Measurements from ENCODE around the gene CPA5. TPM values are rescaled to one million over a fixed set of nuclear protein-coding genes. Genes with fewer than 3 reads are reported as not detected.
"Not testable (repeated sequence)": the region's sequence is repeated elsewhere in the genome, so short reads cannot be mapped to it uniquely, and the experiment has no call there.

CPA5 gene
- total RNA-seq, 1 experiment from 2014 or later = 0.06 TPM

DNA sequence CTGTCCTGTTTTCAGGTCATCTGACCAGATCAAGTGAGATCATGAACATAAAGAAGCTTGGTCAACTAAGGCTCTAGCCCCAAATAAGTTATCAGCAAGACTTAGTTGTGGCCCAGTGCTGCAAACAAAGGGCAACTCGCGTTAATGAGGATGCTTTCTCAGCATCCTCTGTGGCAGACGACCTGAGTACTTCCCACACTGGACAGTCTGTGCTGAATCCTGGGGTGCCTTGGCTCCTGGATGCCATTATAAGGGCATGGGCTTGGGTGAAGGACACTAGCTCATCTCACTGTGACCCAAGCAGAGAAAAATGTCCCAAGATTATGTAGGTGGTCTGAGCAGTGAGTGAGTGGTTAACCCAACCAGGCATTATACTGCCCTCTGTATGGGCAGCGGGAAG lies 13.9 kb downstream of the CPA5 start:
- no peak for DNase-seq (ENCODE audit: low read depth)

DNA sequence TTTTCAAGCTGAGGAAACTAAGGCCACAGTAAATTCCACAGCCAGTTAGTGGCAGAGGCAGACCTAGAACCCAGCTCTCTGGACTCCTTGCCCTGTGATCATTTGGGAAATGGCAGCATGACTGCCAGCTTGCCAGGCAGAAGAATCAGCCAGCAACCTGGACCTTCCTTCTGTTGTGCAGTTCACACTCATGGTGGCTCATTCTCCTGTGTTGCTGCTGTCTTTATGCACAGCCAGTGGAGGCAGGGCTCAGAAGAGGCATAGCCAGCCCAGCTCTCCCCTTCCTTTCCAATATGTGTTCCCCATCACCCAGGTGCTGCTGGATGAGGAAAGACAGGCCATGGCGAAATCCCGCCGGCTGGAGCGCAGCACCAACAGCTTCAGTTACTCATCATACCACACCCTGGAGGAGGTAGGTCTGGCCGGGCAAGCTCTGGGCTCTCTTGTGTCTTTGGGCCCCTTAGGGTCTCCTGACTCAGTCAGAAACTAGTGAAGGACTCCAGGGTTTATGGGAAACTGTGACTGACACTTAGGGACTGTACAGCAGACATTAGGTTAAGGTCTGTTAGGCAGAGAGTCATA lies 14.8 kb downstream of the CPA5 start:
- no peak for DNase-seq (ENCODE audit: low read depth)

DNA sequence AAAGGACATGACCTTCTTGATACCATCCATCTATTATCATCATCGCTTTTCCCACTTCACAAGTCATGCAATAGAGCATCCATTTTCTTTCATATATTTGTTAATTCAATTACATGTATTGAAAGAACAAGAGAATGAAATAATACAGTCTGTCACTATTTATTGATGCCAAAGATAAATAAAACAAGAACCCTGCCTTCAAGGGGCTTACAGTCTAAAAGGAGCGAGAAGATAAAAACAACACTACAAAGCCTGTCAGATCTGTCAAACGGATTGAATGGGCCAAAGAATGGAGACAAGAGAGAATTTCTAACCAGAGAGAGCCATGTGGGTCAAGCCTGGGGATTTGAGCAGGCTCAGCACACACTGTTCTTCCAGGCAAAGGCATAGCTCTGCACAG lies 15.9 kb downstream of the CPA5 start:
- no peak for DNase-seq (ENCODE audit: low read depth)

DNA sequence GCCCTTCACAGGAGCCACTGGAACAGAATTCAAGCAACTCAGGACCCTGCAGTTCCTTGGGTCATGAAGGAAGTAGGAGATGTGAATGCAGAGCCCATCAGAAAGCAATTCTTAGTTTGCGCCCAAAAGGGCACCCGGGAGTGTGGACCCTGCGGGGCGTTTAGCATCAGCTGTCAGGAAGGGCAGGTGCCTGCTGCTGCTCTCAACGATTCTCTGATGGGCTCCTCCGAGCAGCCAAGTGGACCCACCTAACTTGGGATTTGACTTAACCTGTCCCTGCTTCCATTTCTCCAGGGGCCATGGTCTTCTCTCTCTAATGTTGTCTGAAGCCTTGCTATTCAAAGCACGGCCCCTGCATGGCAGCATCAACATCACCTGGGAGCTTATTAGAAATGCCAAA lies 17.1 kb downstream of the CPA5 start:
- no peak for DNase-seq (ENCODE audit: low read depth)

DNA sequence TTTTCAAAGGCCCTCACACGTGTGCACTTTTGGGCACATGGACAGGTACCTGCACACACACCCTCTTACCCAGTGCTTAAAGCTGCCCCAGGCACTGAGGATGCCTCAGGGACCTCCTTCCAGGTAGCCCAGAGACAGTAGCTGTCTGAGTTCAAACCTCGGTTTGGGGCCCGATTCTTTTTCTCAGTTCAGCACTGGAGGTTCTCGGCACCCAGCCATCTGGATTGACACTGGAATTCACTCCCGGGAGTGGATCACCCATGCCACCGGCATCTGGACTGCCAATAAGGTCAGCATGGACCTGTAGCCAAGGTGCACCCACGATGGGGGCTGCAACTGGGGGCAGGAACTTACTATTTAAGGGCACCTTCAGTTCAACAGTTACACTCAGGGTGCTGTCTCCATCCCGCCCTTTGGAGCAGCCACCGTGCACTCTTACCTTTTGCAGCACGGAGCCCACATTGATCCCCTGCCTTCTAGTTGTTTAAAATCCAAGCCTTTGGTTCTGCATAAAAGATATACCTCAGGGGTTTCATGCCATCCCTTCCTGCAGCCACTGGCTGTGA lies 17.7 kb downstream of the CPA5 start:
- no peak for DNase-seq (ENCODE audit: low read depth)

DNA sequence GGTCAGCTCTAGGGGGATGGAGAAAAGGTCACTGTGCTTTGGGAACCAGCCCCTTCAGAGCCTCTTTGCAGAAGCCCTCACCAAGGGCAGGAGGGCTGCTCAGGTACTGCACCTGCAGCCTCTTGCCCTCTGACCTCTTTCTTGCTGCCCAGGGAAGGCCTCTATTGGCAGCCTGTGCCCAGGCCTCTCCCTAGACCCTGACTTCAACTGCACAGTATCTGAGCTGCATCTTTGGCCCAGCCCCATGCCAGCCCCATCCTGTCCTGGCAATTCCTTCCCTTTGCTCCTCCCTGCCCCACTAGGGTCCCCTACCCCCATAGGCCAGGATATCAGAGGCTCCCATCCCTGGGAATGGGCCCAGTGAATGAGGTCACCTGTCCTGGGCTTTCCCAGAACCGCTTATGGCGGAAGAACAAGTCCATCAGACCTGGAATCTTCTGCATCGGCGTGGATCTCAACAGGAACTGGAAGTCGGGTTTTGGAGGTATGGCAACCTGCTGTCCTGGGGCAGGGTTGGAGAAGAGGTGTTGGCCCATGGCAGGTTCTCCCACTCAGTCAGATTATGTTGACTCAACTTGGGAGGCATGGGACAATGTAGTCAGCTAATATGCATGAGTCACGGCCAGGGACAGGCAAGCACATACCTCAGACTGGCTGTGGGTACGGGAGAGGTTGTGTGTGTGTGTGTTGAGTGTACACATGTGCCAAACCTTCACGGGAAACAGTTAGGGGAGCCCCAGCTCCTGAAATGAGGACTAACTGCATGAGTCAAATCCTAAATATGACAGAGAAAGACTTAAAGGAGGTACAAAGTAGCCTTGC lies 18.6 kb downstream of the CPA5 start:
- DNase-seq (ENCODE audit: low read depth) = peak; percentile 100

DNA sequence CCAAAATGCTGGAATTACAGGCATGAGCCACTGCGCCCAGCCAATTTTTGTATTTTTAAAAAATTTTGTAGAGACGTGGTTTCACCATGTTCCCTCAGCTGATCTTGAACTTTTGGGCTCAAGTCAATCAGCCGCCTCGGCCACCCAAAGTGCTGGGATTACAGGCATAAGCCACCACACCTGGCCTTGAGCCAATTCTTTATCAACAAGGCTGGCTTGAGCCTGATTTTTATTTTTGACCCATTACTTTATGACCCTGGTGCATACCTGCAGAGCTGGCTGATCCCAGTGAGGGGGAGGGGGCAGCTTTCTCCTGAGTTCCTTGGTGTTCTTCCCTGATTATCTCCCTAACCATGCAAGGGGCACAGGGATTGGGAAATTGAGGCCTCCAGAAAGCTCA lies 19.8 kb downstream of the CPA5 start:
- no peak for DNase-seq (ENCODE audit: low read depth)

DNA sequence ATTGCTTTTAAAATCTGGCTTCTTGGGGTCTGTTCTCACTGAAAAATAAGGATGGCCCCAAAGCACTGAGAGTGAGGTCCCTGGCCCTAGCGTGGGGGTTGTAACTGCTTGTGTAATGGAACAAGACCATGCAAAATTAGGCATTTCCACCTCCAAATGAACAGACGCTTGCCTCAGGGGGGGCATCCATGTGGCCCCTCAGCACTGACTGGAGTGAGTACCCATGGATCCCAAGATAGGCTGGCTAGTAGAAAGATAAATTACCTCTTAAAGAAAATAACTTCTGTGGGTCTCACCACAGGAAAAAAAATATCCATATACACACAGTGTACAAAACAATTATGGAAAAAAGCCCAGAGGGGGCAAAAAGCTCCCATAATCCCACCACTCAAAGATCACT lies 20.5 kb downstream of the CPA5 start:
- no peak for DNase-seq (ENCODE audit: low read depth)

DNA sequence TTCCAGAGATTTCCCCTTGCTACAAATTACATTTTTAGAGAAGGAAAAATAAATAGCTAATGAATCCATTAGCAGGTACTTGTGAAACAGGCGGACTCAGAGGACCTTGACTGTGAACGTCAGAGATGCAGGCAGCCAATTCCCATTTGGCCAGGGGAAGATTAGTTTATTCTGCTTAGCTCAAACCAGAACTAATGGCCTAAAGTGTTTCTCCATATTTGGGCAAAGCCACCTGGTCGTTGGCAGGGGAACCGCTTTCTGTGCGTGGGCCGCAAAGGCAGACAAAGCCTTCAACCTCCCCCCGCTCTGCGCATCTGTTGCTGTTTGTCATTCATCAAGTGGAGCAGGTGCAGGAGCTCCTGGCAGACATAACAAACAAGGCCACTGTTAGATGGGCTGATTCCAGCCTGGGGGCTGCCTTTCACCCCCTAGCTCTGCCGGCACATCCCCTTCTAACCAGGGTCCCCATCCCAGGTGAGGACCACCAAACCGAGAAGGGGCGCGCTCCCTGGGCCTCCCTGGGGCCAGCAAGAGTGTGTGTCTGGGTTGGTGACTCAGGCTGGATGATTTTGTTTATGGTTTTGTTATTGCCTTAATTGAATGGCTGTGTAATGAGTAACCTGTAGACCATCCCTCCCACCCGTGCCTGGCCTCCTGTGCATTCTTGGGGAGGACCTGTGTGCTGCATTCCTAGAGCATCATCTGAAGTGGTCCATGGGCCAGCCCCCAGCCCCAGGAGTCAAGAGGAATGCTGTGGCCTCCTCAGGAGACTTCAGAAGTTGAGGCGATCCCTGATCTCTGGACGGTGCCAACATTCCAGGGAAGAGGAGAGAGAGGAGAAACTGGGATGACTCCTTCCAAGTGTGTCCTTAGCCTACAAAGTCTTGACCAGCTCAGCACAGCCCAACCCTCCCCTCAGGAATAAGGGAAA lies 21.2 kb downstream of the CPA5 start:
- peak; percentile 100 for DNase-seq (ENCODE audit: low read depth)

DNA sequence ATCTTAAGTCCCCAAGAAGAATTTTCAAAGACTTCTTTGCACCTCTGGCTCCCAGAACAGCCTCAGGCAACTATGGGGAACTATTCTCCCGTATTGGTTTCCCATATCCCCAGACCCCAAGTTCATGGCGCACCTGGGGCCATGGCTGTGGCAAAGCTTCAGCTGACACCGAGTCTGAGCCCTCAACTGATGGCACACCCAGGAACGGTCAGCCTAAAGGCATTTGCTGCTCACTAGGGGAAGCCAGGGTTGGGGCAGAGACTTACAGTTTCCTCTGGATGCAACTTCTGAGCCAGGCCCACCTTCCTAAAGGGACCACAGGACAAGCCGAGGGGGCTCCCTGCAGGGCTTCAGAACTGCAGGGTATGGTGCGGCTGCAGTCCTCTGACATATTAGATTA lies 21.9 kb downstream of the CPA5 start:
- peak; percentile 55 for DNase-seq (ENCODE audit: low read depth)

DNA sequence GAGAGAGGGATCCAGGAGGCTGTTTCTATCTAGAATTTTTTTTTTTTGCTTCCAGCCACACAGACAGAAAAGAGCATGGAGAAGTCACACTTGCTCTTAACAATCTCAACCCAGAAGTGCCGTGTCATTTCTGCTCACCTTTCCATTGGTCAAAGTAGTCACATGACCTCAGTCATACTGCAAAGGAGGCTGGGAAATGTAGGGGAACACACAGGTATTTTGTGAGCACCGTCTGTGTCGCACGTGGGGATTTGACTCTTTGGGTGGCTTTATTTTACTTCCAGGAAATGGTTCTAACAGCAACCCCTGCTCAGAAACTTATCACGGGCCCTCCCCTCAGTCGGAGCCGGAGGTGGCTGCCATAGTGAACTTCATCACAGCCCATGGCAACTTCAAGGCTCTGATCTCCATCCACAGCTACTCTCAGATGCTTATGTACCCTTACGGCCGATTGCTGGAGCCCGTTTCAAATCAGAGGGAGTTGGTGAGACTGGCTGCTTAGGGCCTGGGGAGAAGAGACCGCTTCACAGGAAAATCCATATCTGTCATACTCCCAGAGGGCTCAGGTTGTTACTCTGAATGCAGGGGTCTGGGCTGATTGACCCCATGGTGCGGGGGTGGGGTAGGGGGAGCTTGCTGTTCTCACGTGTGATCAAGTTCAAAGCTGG lies 22.6 kb downstream of the CPA5 start:
- DNase-seq (ENCODE audit: low read depth) = no peak

DNA sequence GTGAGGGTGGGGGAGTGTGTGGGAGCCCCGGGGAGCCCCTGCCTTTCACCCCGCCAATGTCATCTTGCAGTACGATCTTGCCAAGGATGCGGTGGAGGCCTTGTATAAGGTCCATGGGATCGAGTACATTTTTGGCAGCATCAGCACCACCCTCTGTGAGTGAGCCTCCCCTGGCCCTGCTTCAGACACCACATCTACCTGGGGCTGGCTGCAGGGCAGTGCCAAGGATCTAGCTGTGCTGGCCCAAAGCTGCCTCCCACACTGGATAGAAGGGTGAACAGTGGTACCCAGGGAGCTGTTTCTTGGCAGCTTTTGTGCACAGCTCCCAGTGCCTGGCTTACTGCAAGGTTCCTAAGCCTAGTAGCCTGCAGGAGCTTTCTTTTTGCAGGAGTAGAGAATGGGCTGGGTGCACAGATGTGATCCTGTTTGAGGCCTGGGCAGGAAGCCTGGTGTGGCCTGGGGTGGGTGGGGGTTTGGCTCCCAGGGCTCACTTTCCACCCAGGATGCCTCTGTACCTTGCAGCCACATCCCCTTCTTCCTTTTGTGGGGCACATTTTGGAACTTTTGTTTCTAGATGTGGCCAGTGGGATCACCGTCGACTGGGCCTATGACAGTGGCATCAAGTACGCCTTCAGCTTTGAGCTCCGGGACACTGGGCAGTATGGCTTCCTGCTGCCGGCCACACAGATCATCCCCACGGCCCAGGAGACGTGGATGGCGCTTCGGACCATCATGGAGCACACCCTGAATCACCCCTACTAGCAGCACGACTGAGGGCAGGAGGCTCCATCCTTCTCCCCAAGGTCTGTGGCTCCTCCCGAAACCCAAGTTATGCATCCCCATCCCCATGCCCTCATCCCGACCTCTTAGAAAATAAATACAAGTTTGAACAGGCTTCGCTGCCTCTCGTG lies 23.5 kb downstream of the CPA5 start:
- DNase-seq (ENCODE audit: low read depth) = no peak

DNA sequence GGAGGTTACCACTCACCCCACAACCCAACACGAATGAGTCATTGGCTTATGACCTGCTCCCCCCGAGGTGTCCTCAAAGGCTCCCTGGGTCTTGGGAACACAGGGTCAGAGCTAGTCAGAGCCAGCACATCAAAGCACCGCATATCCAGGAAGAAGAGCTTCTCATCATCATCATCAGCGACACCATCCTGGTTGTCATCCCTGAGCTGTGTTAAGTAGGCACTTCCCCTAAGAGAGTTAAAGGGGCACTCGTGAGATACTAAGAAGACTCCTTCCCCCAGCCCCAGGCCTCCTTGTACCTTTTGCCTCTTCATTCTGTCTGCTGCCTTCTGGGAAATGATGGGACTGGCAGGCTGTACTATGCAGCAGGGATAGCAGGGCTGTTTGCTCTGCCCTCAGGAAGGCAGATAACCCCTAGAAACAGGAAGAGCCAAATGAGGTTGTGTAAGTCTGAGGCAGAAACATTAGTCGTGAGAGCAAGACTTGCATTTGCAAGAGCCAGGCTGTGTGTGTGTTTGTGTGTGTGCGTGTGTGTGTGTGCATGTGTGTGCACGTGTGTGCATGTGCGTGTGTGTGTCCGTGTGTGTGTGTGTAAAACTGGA lies 24.6 kb downstream of the CPA5 start:
- peak; percentile 98 for DNase-seq (ENCODE audit: low read depth)

DNA sequence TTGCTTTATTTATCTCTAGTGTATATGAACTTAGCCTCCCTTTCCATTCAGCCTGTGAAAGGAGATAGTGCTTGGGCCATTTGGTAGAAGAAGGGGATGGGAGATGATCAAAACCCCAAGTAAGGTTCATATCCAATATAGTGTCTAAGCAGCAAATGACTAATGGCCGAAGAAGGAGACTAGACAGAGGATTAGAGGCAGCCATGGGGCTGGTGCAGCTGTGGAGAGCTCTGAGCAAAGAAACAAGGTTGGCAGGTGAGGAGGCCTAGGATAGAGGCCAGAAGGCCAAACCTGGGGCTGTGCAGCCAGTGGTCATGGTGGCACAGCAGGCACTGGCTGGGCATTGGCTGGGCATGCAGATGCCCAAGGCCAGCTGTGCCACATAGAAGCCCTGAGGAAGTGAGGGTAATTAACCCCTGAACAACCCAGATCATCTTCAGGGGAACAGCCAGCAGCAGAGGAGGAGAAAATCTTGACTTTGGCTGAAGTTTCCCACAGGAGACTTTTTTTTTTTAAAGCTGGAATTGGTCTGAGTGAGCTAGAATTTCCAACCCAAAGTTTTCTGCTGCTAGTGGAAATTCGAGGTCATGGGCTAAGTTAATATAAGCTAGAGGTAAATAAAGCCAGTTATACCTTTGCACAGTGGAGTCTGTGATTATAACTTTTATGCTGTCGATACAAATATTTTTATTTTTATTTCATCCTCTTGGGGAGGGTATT lies 25.4 kb downstream of the CPA5 start:
- peak; percentile 66 for DNase-seq (ENCODE audit: low read depth)

DNA sequence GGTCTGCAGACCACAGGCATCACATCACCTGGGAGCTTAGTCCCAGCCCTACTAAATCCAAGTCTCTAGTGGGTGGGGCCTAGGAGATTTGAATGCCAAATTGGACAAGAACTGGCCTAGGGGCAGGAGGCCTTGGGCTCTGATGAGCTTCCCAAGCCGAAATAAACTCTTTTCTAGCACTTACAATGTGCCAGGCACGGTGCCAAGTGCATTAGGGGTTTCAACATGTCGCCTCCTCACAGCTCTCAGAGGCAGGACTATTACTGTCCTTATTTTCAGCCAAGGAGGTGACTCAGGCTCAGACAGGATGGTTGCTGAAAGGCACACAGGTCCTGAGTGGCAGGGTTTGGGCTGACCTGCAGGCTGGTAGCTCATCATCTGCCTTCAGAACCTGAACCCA lies 26.4 kb downstream of the CPA5 start:
- peak; percentile 63 for DNase-seq (ENCODE audit: low read depth)

DNA sequence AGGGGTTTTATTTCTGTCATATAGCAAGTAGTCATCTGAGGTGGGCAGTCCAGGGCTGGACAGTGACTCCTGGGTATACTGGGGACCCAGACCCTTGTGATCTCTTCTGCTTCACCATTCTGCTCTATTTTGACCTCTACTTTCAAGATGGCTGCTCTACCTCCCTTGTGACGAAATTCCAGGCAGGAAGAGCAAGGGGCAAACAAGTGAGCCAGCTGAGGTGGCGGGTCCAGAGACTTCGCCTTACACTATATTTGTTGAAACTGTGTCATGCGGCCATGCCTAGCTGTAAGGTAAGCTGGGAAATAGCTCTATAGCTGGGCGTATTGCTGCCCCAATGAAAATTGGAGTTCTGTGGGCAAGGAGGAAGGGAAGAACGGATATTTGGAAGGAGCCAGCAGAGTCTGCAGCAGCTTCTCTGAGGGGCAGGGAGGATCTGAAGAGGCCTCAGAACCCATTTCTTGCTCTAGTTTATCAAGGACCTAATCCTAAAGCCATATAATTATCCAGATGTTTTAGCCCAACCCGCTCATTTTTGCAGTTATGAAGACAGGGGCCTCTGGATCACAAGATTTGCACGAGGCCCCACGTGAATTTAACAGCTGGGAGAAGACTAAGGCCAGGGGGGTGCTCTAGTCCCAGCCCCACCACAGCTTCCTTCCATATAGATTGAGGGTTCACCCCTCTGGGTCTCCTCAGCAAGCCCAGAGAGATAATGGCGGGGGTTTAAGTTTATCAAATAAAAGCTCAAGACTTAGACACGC lies 28.0 kb downstream of the CPA5 start:
- peak; percentile 55 for DNase-seq (ENCODE audit: low read depth)

DNA sequence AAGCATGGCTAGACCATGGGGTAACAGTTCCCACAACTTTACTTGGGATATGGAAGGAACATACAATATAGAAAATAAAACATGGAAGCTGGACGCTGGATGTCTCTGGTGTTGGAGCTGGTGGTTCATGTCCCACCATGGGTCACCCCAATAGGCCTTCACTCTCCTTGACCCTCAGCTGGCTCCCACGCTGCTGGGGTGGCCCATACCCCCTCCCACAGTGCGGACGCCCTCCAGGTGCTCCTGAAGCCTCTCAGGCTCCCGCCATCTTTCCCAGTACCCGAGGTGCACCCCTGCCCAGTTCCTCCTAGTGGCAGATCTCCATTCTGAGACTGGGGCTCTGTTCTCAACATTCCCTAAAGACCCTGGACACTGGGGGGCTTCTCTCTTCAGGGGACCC lies 29.9 kb downstream of the CPA5 start:
- no peak for DNase-seq (ENCODE audit: low read depth)

DNA sequence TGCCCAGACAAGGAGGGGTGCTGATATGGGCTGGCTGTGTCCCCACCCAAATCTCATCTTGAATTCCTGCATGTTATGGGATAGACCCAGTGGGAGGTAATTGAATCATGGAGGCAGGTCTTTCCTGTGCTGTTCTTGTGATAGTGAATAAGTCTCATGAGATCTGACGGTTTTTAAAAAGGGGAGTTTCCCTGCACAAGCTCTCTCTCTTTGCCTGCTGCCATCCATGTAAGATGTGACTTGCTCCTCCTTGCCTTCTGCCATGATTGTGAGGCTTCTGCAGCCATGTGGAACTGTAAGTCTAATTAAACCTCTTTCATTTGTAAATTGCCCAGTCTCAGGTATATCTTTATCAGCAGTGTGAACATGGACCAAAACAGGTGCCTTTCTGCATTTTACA lies 31.8 kb downstream of the CPA5 start:
- not testable (repeated sequence) for DNase-seq (ENCODE audit: low read depth)
